ENCODE data around the gene WNK1.
"Not testable (repeated sequence)": the region's sequence is repeated elsewhere in the genome, so short reads cannot be mapped to it uniquely, and the experiment has no call there.

WNK1 gene

DNA sequence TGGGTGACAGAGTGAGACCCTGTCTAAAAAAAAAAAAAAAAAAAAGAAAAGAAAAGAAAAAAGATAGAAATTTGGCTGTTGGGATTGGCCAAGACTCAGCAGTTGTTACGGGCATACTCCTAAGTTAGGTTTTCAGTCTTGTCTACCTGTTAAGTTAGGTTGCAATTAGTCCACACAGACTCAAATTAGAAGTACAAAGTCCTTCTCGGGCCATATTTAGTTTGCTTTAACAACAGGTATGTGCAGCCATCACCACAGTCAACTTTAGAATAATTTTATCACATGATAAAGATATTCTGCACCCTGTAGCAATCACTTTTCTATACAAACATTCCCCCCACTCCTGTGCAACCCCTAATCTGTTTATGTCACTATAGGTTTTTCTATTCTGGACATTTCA lies 85.2 kb downstream of the WNK1 start:
- H3K36me3 ChIP-seq (ENCODE audit: control insufficient read depth, insufficient read depth, low read length): no peaks in the 10 kb centered on the region
- no peaks in the 10 kb centered on the region for H3K27me3 ChIP-seq (ENCODE audit: control insufficient read depth, insufficient read depth, low read length)

DNA sequence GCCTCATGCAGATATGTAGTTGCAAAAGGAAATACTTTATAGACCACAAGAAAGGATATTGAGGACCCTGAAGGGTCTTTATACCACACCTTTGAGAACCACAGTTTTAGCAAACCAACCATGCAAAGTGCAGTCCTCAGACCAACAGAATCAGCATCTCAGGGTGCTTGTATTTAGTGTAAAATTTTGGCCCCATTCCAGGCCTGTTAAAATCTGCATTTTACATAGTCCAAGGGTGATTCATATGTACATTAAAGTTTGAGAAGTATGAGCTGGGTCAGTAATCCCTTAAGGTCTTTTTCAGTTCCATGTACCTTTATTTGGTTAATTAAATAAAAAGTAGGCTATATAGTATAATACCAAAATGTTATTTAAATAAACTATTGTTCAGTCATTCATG lies 91.2 kb downstream of the WNK1 start:
- Histone ChIP-seq H3K4me3 (ENCODE audit: low read length) (no peak overlapping the region), H3K4me1 (ENCODE audit: control insufficient read depth, insufficient read depth, low read length) (peaks cover 3% of the 10 kb centered on the region), H3K27me3 (ENCODE audit: control insufficient read depth, insufficient read depth, low read length) (no peaks in the 10 kb centered on the region), H3K36me3 (ENCODE audit: control insufficient read depth, insufficient read depth, low read length) (no peaks in the 10 kb centered on the region), H3K9me3 (ENCODE audit: control insufficient read depth, low read length) (no peaks in the 10 kb centered on the region), H3K9ac (ENCODE audit: low read length) (no peak overlapping the region)

More for the DNA sequence above, 85.2 kb downstream of the WNK1 start:
- no peaks in the 10 kb centered on the region for H3K9me3 ChIP-seq (ENCODE audit: control insufficient read depth, low read length)
- no peaks in the 10 kb centered on the region for H3K4me1 ChIP-seq (ENCODE audit: control insufficient read depth, insufficient read depth, low read length)
- H3K9ac ChIP-seq (ENCODE audit: low read length): no peak overlapping the region
- no peak overlapping the region for H3K4me3 ChIP-seq (ENCODE audit: low read length)

DNA sequence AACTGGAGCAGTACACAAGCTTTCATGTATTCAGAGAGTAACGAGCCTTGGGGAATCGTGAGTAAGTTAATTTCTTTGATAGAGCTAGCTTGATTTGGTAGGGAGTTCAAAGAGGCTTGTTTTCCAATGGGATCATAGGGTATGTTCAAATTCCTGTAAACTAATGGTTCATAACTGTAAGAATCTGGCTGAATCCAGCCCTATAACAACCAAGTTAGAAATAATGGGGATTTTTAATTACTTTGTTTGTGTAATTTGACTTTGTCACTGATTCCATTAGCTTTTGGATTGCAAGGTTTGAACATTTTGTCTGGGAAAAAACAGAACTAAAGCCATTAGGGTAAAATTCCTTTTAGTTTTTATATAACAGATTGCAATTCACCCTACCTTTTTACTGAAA lies 94.0 kb downstream of the WNK1 start:
- Histone ChIP-seq H3K36me3 (ENCODE audit: control insufficient read depth, insufficient read depth, low read length) (no peaks in the 10 kb centered on the region), H3K9me3 (ENCODE audit: control insufficient read depth, low read length) (no peaks in the 10 kb centered on the region), H3K9ac (ENCODE audit: low read length) (no peak overlapping the region), H3K4me1 (ENCODE audit: control insufficient read depth, insufficient read depth, low read length) (peaks cover 9% of the 10 kb centered on the region), H3K4me3 (ENCODE audit: low read length) (no peak overlapping the region), H3K27me3 (ENCODE audit: control insufficient read depth, insufficient read depth, low read length) (no peaks in the 10 kb centered on the region)

DNA sequence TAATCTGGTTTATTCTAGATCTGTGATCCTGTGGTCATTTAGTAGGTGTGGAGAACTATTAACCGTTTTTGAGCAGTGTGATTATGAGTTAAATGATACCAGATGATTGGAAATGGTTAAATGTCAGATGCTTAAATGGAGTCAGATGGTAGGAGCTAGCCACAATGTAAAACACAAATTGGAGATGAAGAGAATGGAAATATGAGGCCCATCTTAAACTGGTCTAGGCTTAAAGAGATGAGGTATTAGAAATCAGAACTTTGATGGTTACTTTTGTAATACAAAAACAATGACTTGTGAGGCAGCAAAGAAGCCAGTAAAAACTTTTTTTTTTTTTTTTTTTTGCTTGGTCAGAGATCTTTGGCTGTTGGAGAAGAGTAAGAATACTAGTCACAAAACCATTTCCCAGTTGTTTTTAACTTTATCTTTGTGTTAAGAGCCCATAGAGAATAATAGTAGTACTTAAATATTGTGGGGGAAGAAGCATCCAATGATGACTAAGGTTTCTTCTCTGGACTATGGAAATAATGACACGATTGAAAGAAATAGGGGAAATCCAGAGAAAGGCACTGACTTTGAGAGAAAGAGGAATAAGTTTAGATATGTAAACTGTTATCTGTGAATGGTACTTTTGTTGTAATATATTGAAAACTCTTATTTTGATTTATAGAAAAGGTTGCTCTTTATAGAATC lies 95.9 kb downstream of the WNK1 start:
- Histone ChIP-seq H3K9me3 (ENCODE audit: control insufficient read depth, low read length) (no peaks in the 10 kb centered on the region), H3K27me3 (ENCODE audit: control insufficient read depth, insufficient read depth, low read length) (no peaks in the 10 kb centered on the region), H3K4me1 (ENCODE audit: control insufficient read depth, insufficient read depth, low read length) (peaks cover 14% of the 10 kb centered on the region)

DNA sequence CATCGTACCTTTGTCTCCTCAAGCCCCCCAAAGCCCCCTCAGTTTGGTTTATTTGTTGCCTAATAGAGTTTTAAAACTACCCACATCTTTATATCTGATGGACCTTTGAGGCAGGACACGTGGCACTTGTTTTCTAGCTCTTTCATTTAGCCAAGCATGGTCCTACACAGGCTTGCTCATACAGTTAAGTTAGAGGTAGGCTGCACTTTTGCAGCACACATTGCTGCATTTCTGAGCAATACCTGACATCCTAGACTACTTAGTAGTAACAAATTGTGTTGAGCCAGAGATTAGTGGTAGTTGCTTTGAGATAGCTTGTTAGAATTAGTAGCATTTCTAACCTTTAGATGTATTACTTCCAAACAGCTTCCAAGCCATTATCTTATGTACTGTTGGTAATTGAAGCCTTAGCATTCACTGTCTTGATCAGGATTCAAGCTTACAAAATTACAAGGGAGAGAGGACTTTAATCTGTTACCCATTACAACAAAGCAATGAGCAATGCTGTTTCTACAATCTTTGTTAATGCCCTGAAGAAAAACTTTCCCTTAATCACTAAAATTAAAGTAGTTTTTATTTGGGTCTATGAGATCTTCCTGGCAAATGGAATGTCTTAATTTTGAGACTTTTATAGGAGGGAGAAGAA lies 96.6 kb downstream of the WNK1 start:
- H3K9me3 ChIP-seq (ENCODE audit: control insufficient read depth, low read length): no peaks in the 10 kb centered on the region
- no peak overlapping the region for H3K4me3 ChIP-seq (ENCODE audit: low read length)
- H3K9ac ChIP-seq (ENCODE audit: low read length): no peak overlapping the region
- no peaks in the 10 kb centered on the region for H3K27me3 ChIP-seq (ENCODE audit: control insufficient read depth, insufficient read depth, low read length)
- H3K4me1 ChIP-seq (ENCODE audit: control insufficient read depth, insufficient read depth, low read length): peaks cover 18% of the 10 kb centered on the region
- no peaks in the 10 kb centered on the region for H3K36me3 ChIP-seq (ENCODE audit: control insufficient read depth, insufficient read depth, low read length)

More for the DNA sequence above, 95.9 kb downstream of the WNK1 start:
- Histone ChIP-seq H3K36me3 (ENCODE audit: control insufficient read depth, insufficient read depth, low read length) (no peaks in the 10 kb centered on the region), H3K9ac (ENCODE audit: low read length) (no peak overlapping the region), H3K4me3 (ENCODE audit: low read length) (no peak overlapping the region)

DNA sequence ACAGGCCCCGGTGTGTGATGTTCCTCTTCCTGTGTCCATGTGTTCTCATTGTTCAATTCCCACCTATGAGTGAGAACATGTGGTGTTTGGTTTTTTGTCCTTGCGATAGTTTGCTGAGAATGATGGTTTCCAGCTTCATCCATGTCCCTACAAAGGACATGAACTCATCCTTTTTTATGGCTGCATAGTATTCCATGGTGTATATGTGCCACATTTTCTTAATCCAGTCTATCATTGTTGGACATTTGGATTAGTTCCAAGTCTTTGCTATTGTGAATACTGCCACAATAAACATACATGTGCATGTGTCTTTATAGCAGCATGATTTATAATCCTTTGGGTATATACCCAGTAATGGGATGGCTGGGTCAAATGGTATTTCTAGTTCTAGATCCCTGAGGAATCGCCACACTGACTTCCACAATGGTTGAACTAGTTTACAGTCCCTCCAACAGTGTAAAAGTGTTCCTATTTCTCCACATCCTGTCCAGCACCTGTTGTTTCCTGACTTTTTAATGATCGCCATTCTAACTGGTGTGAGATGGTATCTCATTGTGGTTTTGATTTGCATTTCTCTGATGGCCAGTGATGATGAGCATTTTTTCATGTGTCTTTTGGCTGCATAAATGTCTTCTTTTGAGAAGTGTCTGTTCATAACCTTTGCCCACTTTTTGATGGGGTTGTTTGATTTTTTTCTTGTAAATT lies 97.5 kb downstream of the WNK1 start:
- H3K27me3 ChIP-seq (ENCODE audit: control insufficient read depth, insufficient read depth, low read length); H3K36me3 ChIP-seq (ENCODE audit: control insufficient read depth, insufficient read depth, low read length); H3K9me3 ChIP-seq (ENCODE audit: control insufficient read depth, low read length); H3K4me3 ChIP-seq (ENCODE audit: low read length); H3K9ac ChIP-seq (ENCODE audit: low read length): not testable (repeated sequence)
- peaks cover 18% of the 10 kb centered on the region for H3K4me1 ChIP-seq (ENCODE audit: control insufficient read depth, insufficient read depth, low read length)

DNA sequence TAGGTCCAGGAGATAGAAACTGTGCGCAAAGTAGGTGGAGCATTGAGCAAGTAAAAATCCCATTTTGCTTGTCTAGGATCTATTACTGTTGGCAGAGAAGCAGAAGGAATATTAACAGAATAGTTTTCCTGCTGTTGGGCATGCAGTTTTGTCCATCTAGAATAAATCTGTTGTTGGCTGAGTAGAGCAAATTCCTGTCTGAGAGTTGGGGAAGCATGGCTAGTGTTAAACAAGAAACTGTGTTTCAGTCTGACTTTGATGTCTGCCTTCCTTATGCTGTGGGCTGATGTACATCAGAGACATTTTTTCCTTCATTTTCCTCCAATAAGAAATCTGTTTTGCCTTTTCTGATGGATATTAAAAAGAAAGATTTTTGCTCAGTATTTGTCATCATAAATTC lies 99.0 kb downstream of the WNK1 start:
- Histone ChIP-seq H3K4me3 (ENCODE audit: low read length) (no peak overlapping the region), H3K36me3 (ENCODE audit: control insufficient read depth, insufficient read depth, low read length) (no peaks in the 10 kb centered on the region), H3K4me1 (ENCODE audit: control insufficient read depth, insufficient read depth, low read length) (peaks cover 25% of the 10 kb centered on the region), H3K9ac (ENCODE audit: low read length) (no peak overlapping the region), H3K9me3 (ENCODE audit: control insufficient read depth, low read length) (no peaks in the 10 kb centered on the region), H3K27me3 (ENCODE audit: control insufficient read depth, insufficient read depth, low read length) (no peaks in the 10 kb centered on the region)

DNA sequence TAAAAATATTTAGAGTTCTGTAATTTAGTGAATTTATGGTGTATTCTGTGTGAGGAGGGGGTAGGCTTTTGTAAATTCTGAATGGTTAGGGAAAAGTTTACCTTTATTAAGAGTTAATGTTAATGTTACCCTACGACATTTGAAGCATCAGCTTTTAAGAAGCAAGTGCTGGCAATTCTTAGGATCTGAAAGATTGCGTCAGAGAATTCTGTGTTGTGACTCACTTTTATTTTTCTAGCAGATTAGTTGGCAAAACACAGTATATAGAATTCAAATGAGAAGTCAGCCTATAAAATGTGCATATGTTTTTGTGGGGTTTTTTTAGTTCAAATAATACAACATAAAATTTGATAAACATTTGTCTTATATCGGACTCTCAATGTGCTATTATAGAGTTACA lies 99.5 kb downstream of the WNK1 start:
- no peaks in the 10 kb centered on the region for H3K9me3 ChIP-seq (ENCODE audit: control insufficient read depth, low read length)
- H3K36me3 ChIP-seq (ENCODE audit: control insufficient read depth, insufficient read depth, low read length): no peaks in the 10 kb centered on the region
- H3K27me3 ChIP-seq (ENCODE audit: control insufficient read depth, insufficient read depth, low read length): no peaks in the 10 kb centered on the region
- no peak overlapping the region for H3K4me3 ChIP-seq (ENCODE audit: low read length)
- H3K9ac ChIP-seq (ENCODE audit: low read length): no peak overlapping the region
- peaks cover 22% of the 10 kb centered on the region for H3K4me1 ChIP-seq (ENCODE audit: control insufficient read depth, insufficient read depth, low read length)

DNA sequence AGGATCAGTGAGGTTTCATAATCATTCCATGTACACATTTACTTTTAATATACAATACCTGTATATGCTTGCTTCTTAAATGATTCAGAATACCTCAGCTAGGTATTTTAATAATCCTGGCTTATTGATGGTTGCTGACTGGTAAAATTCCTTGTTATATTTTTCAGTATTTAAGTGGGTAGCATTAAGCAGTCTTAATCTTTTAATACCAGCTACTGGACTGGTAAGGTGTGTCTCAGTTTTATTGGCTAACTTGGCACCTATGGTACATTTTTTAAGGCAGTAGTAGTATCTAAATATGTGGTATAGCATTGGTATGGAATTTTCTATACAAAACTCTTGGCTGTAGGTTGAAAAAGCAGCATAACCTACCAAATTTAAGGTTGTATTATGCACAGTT lies 100.5 kb downstream of the WNK1 start:
- H3K4me1 ChIP-seq (ENCODE audit: control insufficient read depth, insufficient read depth, low read length): peaks cover 22% of the 10 kb centered on the region
- H3K4me3 ChIP-seq (ENCODE audit: low read length): no peak overlapping the region
- no peak overlapping the region for H3K9ac ChIP-seq (ENCODE audit: low read length)
- H3K9me3 ChIP-seq (ENCODE audit: control insufficient read depth, low read length): no peaks in the 10 kb centered on the region
- H3K27me3 ChIP-seq (ENCODE audit: control insufficient read depth, insufficient read depth, low read length): no peaks in the 10 kb centered on the region
- no peaks in the 10 kb centered on the region for H3K36me3 ChIP-seq (ENCODE audit: control insufficient read depth, insufficient read depth, low read length)

DNA sequence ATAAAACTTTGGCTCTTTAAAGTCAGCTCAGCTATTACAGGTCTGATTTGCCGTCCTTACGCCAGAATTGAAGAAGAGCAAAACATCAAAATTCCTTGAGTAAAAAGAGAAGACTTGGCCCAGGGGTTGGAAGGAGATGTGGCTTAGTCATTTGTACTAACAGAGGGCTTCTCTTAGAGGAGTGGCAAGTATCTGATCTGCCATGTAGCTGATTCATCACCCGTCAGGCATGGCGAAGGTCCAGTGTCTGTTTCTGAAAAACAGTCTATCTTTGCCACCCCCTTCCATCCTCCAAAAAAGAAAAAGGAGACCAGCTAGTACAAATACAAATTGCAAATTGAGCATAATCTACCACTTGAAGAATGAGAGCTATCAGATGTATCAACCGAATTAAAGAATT lies 105.2 kb downstream of the WNK1 start:
- Histone ChIP-seq H3K4me3 (ENCODE audit: low read length) (no peak overlapping the region), H3K36me3 (ENCODE audit: control insufficient read depth, insufficient read depth, low read length) (no peaks in the 10 kb centered on the region), H3K9me3 (ENCODE audit: control insufficient read depth, low read length) (no peaks in the 10 kb centered on the region), H3K27me3 (ENCODE audit: control insufficient read depth, insufficient read depth, low read length) (no peaks in the 10 kb centered on the region), H3K4me1 (ENCODE audit: control insufficient read depth, insufficient read depth, low read length) (peaks cover 15% of the 10 kb centered on the region), H3K9ac (ENCODE audit: low read length) (no peak overlapping the region)

DNA sequence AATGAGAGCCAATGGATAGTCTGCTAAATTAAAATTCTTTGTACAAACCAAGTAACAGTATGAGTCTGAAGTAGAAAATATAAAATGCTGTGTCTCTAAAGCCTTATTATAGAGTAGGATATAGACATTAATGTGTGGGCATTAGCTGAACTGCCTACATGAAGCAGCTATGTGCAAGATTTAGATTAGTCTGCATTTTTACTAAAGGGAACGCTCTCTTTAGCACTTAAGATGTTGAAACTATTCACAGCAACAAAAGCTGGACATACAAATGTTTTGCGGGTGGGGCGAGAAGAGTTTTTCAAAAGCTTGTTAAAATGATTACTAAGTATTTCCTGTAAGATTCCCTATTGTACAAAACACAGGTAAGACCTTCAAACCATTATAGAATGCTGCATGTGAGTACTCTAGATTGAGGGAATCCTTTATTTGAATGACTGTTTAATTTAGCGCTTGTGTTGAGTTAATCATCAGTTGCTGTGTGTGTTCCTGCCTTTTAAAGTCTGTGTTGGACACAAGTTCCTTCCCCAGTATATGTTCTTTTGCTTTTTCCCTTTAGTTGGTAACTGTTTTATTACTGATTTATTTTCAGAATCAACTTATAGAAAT lies 110.0 kb downstream of the WNK1 start:
- Histone ChIP-seq H3K9me3 (ENCODE audit: control insufficient read depth, low read length) (no peaks in the 10 kb centered on the region), H3K36me3 (ENCODE audit: control insufficient read depth, insufficient read depth, low read length) (no peaks in the 10 kb centered on the region), H3K9ac (ENCODE audit: low read length) (no peak overlapping the region), H3K4me3 (ENCODE audit: low read length) (no peak overlapping the region), H3K4me1 (ENCODE audit: control insufficient read depth, insufficient read depth, low read length) (no peaks in the 10 kb centered on the region), H3K27me3 (ENCODE audit: control insufficient read depth, insufficient read depth, low read length) (no peaks in the 10 kb centered on the region)

DNA sequence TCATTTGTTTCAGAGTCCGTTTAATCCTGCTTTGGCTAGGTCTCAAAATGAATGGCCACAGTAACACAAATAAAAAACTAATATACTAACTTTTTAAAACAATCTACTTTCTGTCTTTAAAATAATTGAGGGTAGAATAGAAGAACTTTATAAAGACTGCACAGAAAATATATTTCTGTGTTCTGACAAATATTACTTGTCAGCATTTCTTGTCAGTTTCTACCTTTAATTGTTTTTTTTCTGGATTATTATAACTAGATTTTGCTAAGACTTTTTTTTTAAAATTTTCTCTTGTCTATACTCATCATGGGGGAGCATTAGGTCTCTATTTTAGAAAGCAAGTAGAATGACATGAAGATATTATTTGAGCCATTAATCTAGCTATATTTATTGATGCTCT lies 110.9 kb downstream of the WNK1 start:
- Histone ChIP-seq H3K36me3 (ENCODE audit: control insufficient read depth, insufficient read depth, low read length) (no peaks in the 10 kb centered on the region), H3K9me3 (ENCODE audit: control insufficient read depth, low read length) (no peaks in the 10 kb centered on the region), H3K4me1 (ENCODE audit: control insufficient read depth, insufficient read depth, low read length) (no peaks in the 10 kb centered on the region), H3K4me3 (ENCODE audit: low read length) (no peak overlapping the region), H3K27me3 (ENCODE audit: control insufficient read depth, insufficient read depth, low read length) (no peaks in the 10 kb centered on the region), H3K9ac (ENCODE audit: low read length) (no peak overlapping the region)

Measured in mucosa of stomach (tissue), 1 donor.